HG03575 (cell line): ENCODE measurements around the gene REEP2.
"Not testable (repeated sequence)": the region's sequence is repeated elsewhere in the genome, so short reads cannot be mapped to it uniquely, and the experiment has no call there.

Experiments used
- ATAC-seq: cut with Tn5 transposase; IDR thresholded peaks from one replicate; pipeline ENCODE4 v1.9.1; 2021; ENCODE audit not compliant: unreplicated experiment, insufficient number of reproducible peaks, low FRiP score; ENCODE audit errors: extremely low read depth

REEP2 gene

GRCh38 chr5:138464388-138465260 is 25.8 kb downstream of the REEP2 start:
- ATAC-seq, result peak; percentile 64

GRCh38 chr5:138465261-138466124 is 26.6 kb downstream of the REEP2 start, which contains the start of gene EGR1:
EGR1 (plus strand) TSS chr5:138465479; CDS start chr5:138465762, 283 bp downstream.
- peak; percentile 20 for ATAC-seq

GRCh38 chr5:138466125-138466899 is 27.5 kb downstream of the REEP2 start:
- no peak for ATAC-seq

GRCh38 chr5:138466900-138467710 is 28.2 kb downstream of the REEP2 start:
- ATAC-seq, result no peak

- no peak for ATAC-seq
Observed at GRCh38 chr5:138467711-138468132, 28.9 kb downstream of the REEP2 start.

- no peak for ATAC-seq
Observed at GRCh38 chr5:138468133-138468965, 29.5 kb downstream of the REEP2 start.

GRCh38 chr5:138468966-138469539 is 30.2 kb downstream of the REEP2 start:
- ATAC-seq, result no peak

- no peak for ATAC-seq
Observed at GRCh38 chr5:138469540-138470321, 30.9 kb downstream of the REEP2 start.

- no peak for ATAC-seq
Observed at GRCh38 chr5:138470322-138471051, 31.6 kb downstream of the REEP2 start.

GRCh38 chr5:138471052-138471361 is 32.1 kb downstream of the REEP2 start:
- ATAC-seq, result no peak

- no peak for ATAC-seq
Observed at GRCh38 chr5:138472353-138472752, 33.5 kb downstream of the REEP2 start.

- not testable (repeated sequence) for ATAC-seq
Observed at GRCh38 chr5:138473151-138473550, 34.3 kb downstream of the REEP2 start.

- ATAC-seq, result no peak
Observed at GRCh38 chr5:138476918-138477317, 38.1 kb downstream of the REEP2 start.

GRCh38 chr5:138482638-138483037 is 43.8 kb downstream of the REEP2 start:
- no peak for ATAC-seq

- no peak for ATAC-seq
Observed at GRCh38 chr5:138488481-138488945, 49.7 kb downstream of the REEP2 start.

GRCh38 chr5:138489683-138490061 is 50.8 kb downstream of the REEP2 start:
- ATAC-seq, result no peak
